H9 (cell line): ENCODE results near the gene LRFN2. TPM values are rescaled to one million over a fixed set of nuclear protein-coding genes. Genes with fewer than 3 reads are reported as not detected.

ENCODE experiments used
- DNase-seq: peaks from one replicate; pipeline ENCODE4 v3.0.0-alpha.2; 2017
- H2AFZ ChIP-seq: one replicate; pipeline ENCODE4 v1.6.1; 2013; ENCODE audit warnings: mild to moderate bottlenecking, low read length, control low read depth, moderate library complexity
- H2AK5ac ChIP-seq: 2 replicates; pipeline ENCODE4 v1.6.1; 2013; ENCODE audit warnings: low read length, control low read depth, mixed read lengths; ENCODE audit not compliant: insufficient read length
- H2BK120ac ChIP-seq: one replicate; pipeline ENCODE4 v1.6.1; 2013; ENCODE audit warnings: low read depth, mild to moderate bottlenecking, low read length, control low read depth, inconsistent platforms; ENCODE audit not compliant: poor library complexity, severe bottlenecking
- H2BK12ac ChIP-seq: 2 replicates; pipeline ENCODE4 v1.6.1; 2013; ENCODE audit warnings: low read length, control low read depth, mixed read lengths, low read depth; ENCODE audit not compliant: insufficient read length
- H2BK15ac ChIP-seq: 2 replicates; pipeline ENCODE4 v1.6.1; 2013; ENCODE audit warnings: low read depth, low read length, control low read depth
- H2BK20ac ChIP-seq: one replicate; pipeline ENCODE4 v1.6.1; 2013; ENCODE audit warnings: low read depth, mild to moderate bottlenecking, low read length, control low read depth, inconsistent platforms; ENCODE audit not compliant: poor library complexity, severe bottlenecking
- H2BK5ac ChIP-seq: 2 replicates; pipeline ENCODE4 v1.6.1; 2013; ENCODE audit warnings: low read length, control low read depth, mixed read lengths; ENCODE audit not compliant: insufficient read length
- H3K14ac ChIP-seq: 2 replicates; pipeline ENCODE4 v1.6.1; 2013; ENCODE audit warnings: low read length, control low read depth; ENCODE audit not compliant: insufficient read depth
- H3K18ac ChIP-seq: 2 replicates; pipeline ENCODE4 v1.6.1; 2013; ENCODE audit warnings: low read depth, mild to moderate bottlenecking, mixed read lengths, low read length, control low read depth; ENCODE audit not compliant: insufficient read length
- H3K23ac ChIP-seq: 2 replicates; pipeline ENCODE4 v1.6.1; 2013; ENCODE audit warnings: low read length, control low read depth, mixed read lengths, low read depth; ENCODE audit not compliant: insufficient read length
- H3K23me2 ChIP-seq: 2 replicates; pipeline ENCODE4 v1.6.1; 2013; ENCODE audit warnings: low read depth, mild to moderate bottlenecking, mixed read lengths, low read length, control low read depth; ENCODE audit not compliant: insufficient read length, poor library complexity, severe bottlenecking
- H3K27ac ChIP-seq: 2 replicates; pipeline ENCODE4 v1.5.1; 2013; ENCODE audit warnings: low read length, control low read depth, mixed read lengths, low read depth; ENCODE audit not compliant: insufficient read length
- H3K27me3 ChIP-seq: 2 replicates; pipeline ENCODE4 v1.6.1; 2013; ENCODE audit warnings: low read length, control low read depth, inconsistent platforms; ENCODE audit not compliant: insufficient read depth
- H3K4ac ChIP-seq: 2 replicates; pipeline ENCODE4 v1.6.1; 2013; ENCODE audit warnings: low read depth, mild to moderate bottlenecking, control low read depth, inconsistent platforms, low read length, moderate library complexity
- H3K4me1 ChIP-seq: 2 replicates; pipeline ENCODE4 v1.6.1; 2013; ENCODE audit warnings: low read length, control low read depth, inconsistent platforms; ENCODE audit not compliant: insufficient read depth
- H3K4me2 ChIP-seq: 2 replicates; pipeline ENCODE4 v1.6.1; 2013; ENCODE audit warnings: low read length, control low read depth, mixed read lengths; ENCODE audit not compliant: insufficient read length, insufficient read depth
- H3K56ac ChIP-seq: 2 replicates; pipeline ENCODE4 v1.6.1; 2013; ENCODE audit warnings: low read depth, mild to moderate bottlenecking, mixed read lengths, low read length, control low read depth; ENCODE audit not compliant: insufficient read length
- H3K79me1 ChIP-seq: 2 replicates; pipeline ENCODE4 v1.6.1; 2013; ENCODE audit warnings: low read depth, mild to moderate bottlenecking, moderate library complexity, low read length, control low read depth, inconsistent platforms; ENCODE audit not compliant: insufficient read depth, poor library complexity, severe bottlenecking
- H3K79me2 ChIP-seq: 2 replicates; pipeline ENCODE4 v1.6.1; 2013; ENCODE audit warnings: low read length, control low read depth, inconsistent platforms; ENCODE audit not compliant: insufficient read depth
- H3K9ac ChIP-seq: 2 replicates; pipeline ENCODE4 v1.6.1; 2013; ENCODE audit warnings: low read length, control low read depth, mixed read lengths; ENCODE audit not compliant: insufficient read length; ENCODE audit errors: extremely low read depth
- H3K9me3 ChIP-seq: one replicate; pipeline ENCODE4 v1.6.1; 2013; ENCODE audit warnings: low read depth, low read length, inconsistent platforms; ENCODE audit not compliant: control insufficient read depth
- H3T11ph ChIP-seq: one replicate; pipeline ENCODE4 v1.6.1; 2013; ENCODE audit warnings: mild to moderate bottlenecking, low read length, control low read depth, inconsistent platforms
- H4K20me1 ChIP-seq: one replicate; pipeline ENCODE4 v1.6.1; 2013; ENCODE audit not compliant: control insufficient read depth, insufficient read length, insufficient read depth
- H4K5ac ChIP-seq: 2 replicates; pipeline ENCODE4 v1.6.1; 2013; ENCODE audit warnings: low read depth, mild to moderate bottlenecking, mixed read lengths, low read length, control low read depth; ENCODE audit not compliant: insufficient read length
- H4K8ac ChIP-seq: replicated peaks from 2 replicates; pipeline ENCODE4 v1.6.1; 2013; ENCODE audit warnings: low read length, control low read depth, mixed read lengths, low read depth; ENCODE audit not compliant: insufficient read length
- H4K91ac ChIP-seq: 2 replicates; pipeline ENCODE4 v1.6.1; 2013; ENCODE audit warnings: low read depth, mild to moderate bottlenecking, moderate library complexity, mixed read lengths, low read length, control low read depth; ENCODE audit not compliant: insufficient read length
- H3K27ac Mint-ChIP-seq, 3 experiments: 2 replicates in 2 of 3; 3 replicates in 1 of 3; pipeline ENCODE4 v1.8.0; 2020 to 2021; ENCODE audit warnings: mixed read lengths in 3 of 3, mild to moderate bottlenecking in 1 of 3, moderate library complexity in 1 of 3
- H3K27me3 Mint-ChIP-seq: 2 replicates; pipeline ENCODE4 v1.8.0; 2021; ENCODE audit warnings: low read depth, mild to moderate bottlenecking, moderate library complexity, mixed read lengths
- H3K36me3 Mint-ChIP-seq, 3 experiments: 2 replicates in 2 of 3; 3 replicates in 1 of 3; pipeline ENCODE4 v1.8.0; 2020 to 2021; ENCODE audit warnings: low read depth in 3 of 3, mixed read lengths in 3 of 3; ENCODE audit not compliant: insufficient read depth in 1 of 3
- H3K4me1 Mint-ChIP-seq, 2 experiments: 2 replicates each; pipeline ENCODE4 v1.8.0; 2020; ENCODE audit warnings: mixed read lengths in 2 of 2
- H3K4me3 Mint-ChIP-seq, 2 experiments: 2 replicates in 1 of 2; 3 replicates in 1 of 2; pipeline ENCODE4 v1.8.0; 2020 to 2021; ENCODE audit warnings: mild to moderate bottlenecking in 2 of 2, mixed read lengths in 2 of 2, moderate library complexity in 1 of 2
- H3K9me3 Mint-ChIP-seq, 2 experiments: 2 replicates in 1 of 2; 3 replicates in 1 of 2; pipeline ENCODE4 v1.8.0; 2020; ENCODE audit warnings: mild to moderate bottlenecking in 2 of 2, mixed read lengths in 2 of 2, moderate library complexity in 1 of 2
- WGBS: extraction: QIAGEN DNeasy Blood & Tissue Kit; methylation state at CpG from one replicate; pipeline ENCODE4 v1.1.7; 2013; ENCODE audit warnings: missing lambda C conversion rate, low lambda C conversion rate, mixed read lengths; ENCODE audit not compliant: insufficient read length; ENCODE audit errors: extremely low coverage; 5-methylcytosine and 5-hydroxymethylcytosine counted together
- total RNA-seq: library from RNA; stranded (reverse); gene quantifications from 2 replicates; pipeline ENCODE4 v1.2.1, GENCODE V29; 2021
- TF ChIP-seq, protein P1 (sequence below): fragments of 200-600 bp; sonication (generic); conservative IDR thresholded peaks from 3 replicates; pipeline ENCODE4 v1.8.0; 2021; ENCODE audit warnings: antibody characterized with exemption, mild to moderate bottlenecking

Gene LRFN2
- total RNA-seq, 1 experiment from 2014 or later: 0.11 TPM

DNA sequence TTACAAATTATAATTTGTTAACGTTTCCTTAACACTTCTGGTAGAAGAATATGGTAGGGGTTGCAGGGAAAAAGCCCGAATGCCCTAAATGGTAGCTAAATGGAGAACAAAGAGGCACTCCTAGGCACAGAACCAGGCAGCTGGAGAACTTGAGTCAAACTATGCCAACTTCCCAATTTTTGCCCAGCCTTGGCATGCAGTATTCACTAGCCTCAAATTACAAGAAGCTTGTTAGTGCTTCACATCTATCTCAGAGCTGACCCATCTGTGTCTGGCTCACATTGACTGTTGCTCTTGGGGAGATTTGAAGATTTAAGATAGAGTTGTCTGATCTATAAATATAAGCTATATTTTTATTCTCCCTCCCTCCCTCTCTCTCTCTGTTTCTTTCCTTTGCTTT, 19.4 kb upstream of the LRFN2 start:
- H2BK5ac ChIP-seq: no peak overlapping the region
- peaks cover 0 to 4% of the 10 kb centered on the region in 2 experiments; a peak in 2 of 4 replicates for H3K4me1 Mint-ChIP-seq
- no peak overlapping the region for H4K91ac ChIP-seq
- no CpG with 5 or more reads among the region's 2 CpGs for WGBS
- no peak overlapping the region for H3K4me2 ChIP-seq
- H3T11ph ChIP-seq: no peak overlapping the region
- no peak overlapping the region for H3K4me3 Mint-ChIP-seq
- peaks cover 19% of the 10 kb centered on the region for H3K27me3 Mint-ChIP-seq
- no peak overlapping the region for H3K56ac ChIP-seq
- H3K36me3 Mint-ChIP-seq: no peaks in the 10 kb centered on the region
- no peaks in the 10 kb centered on the region for H3K79me2 ChIP-seq
- H3K9me3 Mint-ChIP-seq: no peaks in the 10 kb centered on the region
- no peak overlapping the region for H4K5ac ChIP-seq
- H2BK12ac ChIP-seq: no peak overlapping the region
- no peaks in the 10 kb centered on the region; the same call in 1 of the 2 replicates for H3K4me1 ChIP-seq
- H3K27ac ChIP-seq: no peak overlapping the region
- no peak overlapping the region for H2AFZ ChIP-seq
- no peak overlapping the region for H3K27ac Mint-ChIP-seq
- H2BK15ac ChIP-seq: no peak overlapping the region
- no peak overlapping the region for H3K9ac ChIP-seq
- no peaks in the 10 kb centered on the region for H3K79me1 ChIP-seq
- no peak for DNase-seq
- H2BK120ac ChIP-seq: no peak overlapping the region
- no peaks in the 10 kb centered on the region for H3K23me2 ChIP-seq
- H2AK5ac ChIP-seq: no peak overlapping the region
- TF ChIP-seq, protein P1, sequence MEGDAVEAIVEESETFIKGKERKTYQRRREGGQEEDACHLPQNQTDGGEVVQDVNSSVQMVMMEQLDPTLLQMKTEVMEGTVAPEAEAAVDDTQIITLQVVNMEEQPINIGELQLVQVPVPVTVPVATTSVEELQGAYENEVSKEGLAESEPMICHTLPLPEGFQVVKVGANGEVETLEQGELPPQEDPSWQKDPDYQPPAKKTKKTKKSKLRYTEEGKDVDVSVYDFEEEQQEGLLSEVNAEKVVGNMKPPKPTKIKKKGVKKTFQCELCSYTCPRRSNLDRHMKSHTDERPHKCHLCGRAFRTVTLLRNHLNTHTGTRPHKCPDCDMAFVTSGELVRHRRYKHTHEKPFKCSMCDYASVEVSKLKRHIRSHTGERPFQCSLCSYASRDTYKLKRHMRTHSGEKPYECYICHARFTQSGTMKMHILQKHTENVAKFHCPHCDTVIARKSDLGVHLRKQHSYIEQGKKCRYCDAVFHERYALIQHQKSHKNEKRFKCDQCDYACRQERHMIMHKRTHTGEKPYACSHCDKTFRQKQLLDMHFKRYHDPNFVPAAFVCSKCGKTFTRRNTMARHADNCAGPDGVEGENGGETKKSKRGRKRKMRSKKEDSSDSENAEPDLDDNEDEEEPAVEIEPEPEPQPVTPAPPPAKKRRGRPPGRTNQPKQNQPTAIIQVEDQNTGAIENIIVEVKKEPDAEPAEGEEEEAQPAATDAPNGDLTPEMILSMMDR: no peak
- H3K4ac ChIP-seq: no peak overlapping the region
- H4K20me1 ChIP-seq: no peaks in the 10 kb centered on the region
- H3K14ac ChIP-seq: no peak overlapping the region
- no peaks in the 10 kb centered on the region for H3K9me3 ChIP-seq
- H4K8ac ChIP-seq: no peak overlapping the region
- no peak overlapping the region for H3K18ac ChIP-seq
- H3K27me3 ChIP-seq: no peaks in the 10 kb centered on the region
- no peak overlapping the region for H2BK20ac ChIP-seq
- no peak overlapping the region for H3K23ac ChIP-seq
